ENCODE data around the gene TBC1D7. TPM values are rescaled to one million over a fixed set of nuclear protein-coding genes. Genes with fewer than 3 reads are reported as not detected.

The TBC1D7 gene
- total RNA-seq, 2 donors from 2014 or later: 37.7 to 59.0 TPM

GRCh38 chr6:13334953-13335352 lies 6.6 kb upstream of the TBC1D7 start:
- DNase-seq: peak; percentile 71
- Mint-ChIP-seq H3K9me3 (no peaks in the 10 kb centered on the region), H3K4me1 (peaks cover 14% of the 10 kb centered on the region), H3K36me3 (ENCODE audit: low read depth) (no peaks in the 10 kb centered on the region), H3K27ac (no peak overlapping the region), H3K4me3 (no peak overlapping the region), H3K27me3 (ENCODE audit: insufficient read depth) (peaks cover 2% of the 10 kb centered on the region)
- 63 to 64% methylated on average over 2 to 3 of the region's 3 CpGs for WGBS, 2 experiments (ENCODE audit: insufficient coverage in 1 of 2, insufficient read length in 1 of 2)
- Histone ChIP-seq H3K4me1 (ENCODE audit: control insufficient read depth, insufficient read depth, low read length) (no peaks in the 10 kb centered on the region), H3K9me3 (ENCODE audit: control insufficient read depth, low read length) (no peaks in the 10 kb centered on the region), H3K27ac (ENCODE audit: low read depth, low read length) (no peak overlapping the region), H3K9ac (ENCODE audit: extremely low read depth, low read length, poor library complexity, severe bottlenecking) (no peak overlapping the region), H3K4me3 (ENCODE audit: low read length) (no peak overlapping the region), H3K36me3 (ENCODE audit: control insufficient read depth, insufficient read depth, low read length) (no peaks in the 10 kb centered on the region), H3K27me3 (ENCODE audit: control insufficient read depth, insufficient read depth, low read length, poor library complexity, severe bottlenecking) (no peaks in the 10 kb centered on the region)
- no peak for TF ChIP-seq CTCF (conservative IDR thresholded peaks at IDR 0.05)

GRCh38 chr6:13332349-13332706 lies 4.0 kb upstream of the TBC1D7 start:
- Mint-ChIP-seq H3K27ac (no peak overlapping the region), H3K4me3 (no peak overlapping the region), H3K9me3 (no peaks in the 10 kb centered on the region), H3K27me3 (ENCODE audit: insufficient read depth) (no peaks in the 10 kb centered on the region), H3K36me3 (ENCODE audit: low read depth) (no peaks in the 10 kb centered on the region), H3K4me1 (peaks cover 19% of the 10 kb centered on the region)
- no peaks in the 10 kb centered on the region for H3K36me3 ChIP-seq (ENCODE audit: control insufficient read depth, insufficient read depth, low read length)
- WGBS, 2 experiments (ENCODE audit: insufficient coverage in 1 of 2, insufficient read length in 1 of 2): 91 to 92% methylated on average over 2 of the region's 2 CpGs
- no peak overlapping the region for H3K9ac ChIP-seq (ENCODE audit: extremely low read depth, low read length, poor library complexity, severe bottlenecking)
- H3K27ac ChIP-seq (ENCODE audit: low read depth, low read length): no peak overlapping the region
- no peaks in the 10 kb centered on the region for H3K27me3 ChIP-seq (ENCODE audit: control insufficient read depth, insufficient read depth, low read length, poor library complexity, severe bottlenecking)
- H3K4me1 ChIP-seq (ENCODE audit: control insufficient read depth, insufficient read depth, low read length): no peaks in the 10 kb centered on the region
- peak; percentile 26 for DNase-seq
- H3K4me3 ChIP-seq (ENCODE audit: low read length): no peak overlapping the region
- TF ChIP-seq CTCF (conservative IDR thresholded peaks at IDR 0.05): no peak
- no peaks in the 10 kb centered on the region for H3K9me3 ChIP-seq (ENCODE audit: control insufficient read depth, low read length)

GRCh38 chr6:13331516-13332348 lies 3.4 kb upstream of the TBC1D7 start:
- no peak overlapping the region for H3K27ac ChIP-seq (ENCODE audit: low read depth, low read length)
- H3K36me3 ChIP-seq (ENCODE audit: control insufficient read depth, insufficient read depth, low read length): no peaks in the 10 kb centered on the region
- Mint-ChIP-seq H3K36me3 (ENCODE audit: low read depth) (no peaks in the 10 kb centered on the region), H3K9me3 (no peaks in the 10 kb centered on the region), H3K4me3 (no peak overlapping the region), H3K4me1 (peaks cover 20% of the 10 kb centered on the region), H3K27me3 (ENCODE audit: insufficient read depth) (no peaks in the 10 kb centered on the region), H3K27ac (no peak overlapping the region)
- H3K27me3 ChIP-seq (ENCODE audit: control insufficient read depth, insufficient read depth, low read length, poor library complexity, severe bottlenecking): no peaks in the 10 kb centered on the region
- H3K4me3 ChIP-seq (ENCODE audit: low read length): no peak overlapping the region
- peak; percentile 74 for TF ChIP-seq CTCF (conservative IDR thresholded peaks at IDR 0.05)
- peak; percentile 43 for DNase-seq
- H3K9me3 ChIP-seq (ENCODE audit: control insufficient read depth, low read length): no peaks in the 10 kb centered on the region
- WGBS, 2 experiments (ENCODE audit: insufficient coverage in 1 of 2, insufficient read length in 1 of 2): 77 to 81% methylated on average over 10 to 13 of the region's 13 CpGs
- no peak overlapping the region for H3K9ac ChIP-seq (ENCODE audit: extremely low read depth, low read length, poor library complexity, severe bottlenecking)
- no peaks in the 10 kb centered on the region for H3K4me1 ChIP-seq (ENCODE audit: control insufficient read depth, insufficient read depth, low read length)

All from endodermal cell (in vitro differentiated cells).